NCI-H187 treated with DMSO at 0.1 percent for 48 hours (cell line): ENCODE results near the gene EPSTI1.
"Not testable (repeated sequence)": the region's sequence is repeated elsewhere in the genome, so short reads cannot be mapped to it uniquely, and the experiment has no call there.

Experiments
- DNase-seq: peaks from one replicate; lab custom pipeline; 2025; lab: John Stamatoyannopoulos, UW

Gene EPSTI1

GRCh38 chr13:42991898-42992763, at the start of gene EPSTI1:
TSS of gene EPSTI1 (minus strand) at chr13:42992241. CDS start at chr13:42992165, 76 bp downstream.
- no peak for DNase-seq

- DNase-seq, result no peak
Observed at GRCh38 chr13:43041369-43041921, 49.4 kb upstream of the EPSTI1 start.

GRCh38 chr13:43040581-43041368, 48.7 kb upstream of the EPSTI1 start:
- DNase-seq, result not testable (repeated sequence)

GRCh38 chr13:43039966-43040365, 47.9 kb upstream of the EPSTI1 start:
- no peak for DNase-seq

- no peak for DNase-seq
Observed at GRCh38 chr13:43036351-43037250, 44.6 kb upstream of the EPSTI1 start.

- no peak for DNase-seq
Observed at GRCh38 chr13:43033038-43033437, 41.0 kb upstream of the EPSTI1 start.

GRCh38 chr13:43031881-43032280, 39.8 kb upstream of the EPSTI1 start:
- DNase-seq, result no peak

GRCh38 chr13:43030548-43030947, 38.5 kb upstream of the EPSTI1 start:
- no peak for DNase-seq

GRCh38 chr13:43026262-43026661, 34.2 kb upstream of the EPSTI1 start:
- no peak for DNase-seq

GRCh38 chr13:43023289-43023963, 31.4 kb upstream of the EPSTI1 start, which contains the start of gene DNAJC15:
TSS of gene DNAJC15 (plus strand) at chr13:43023586. CDS start at chr13:43023627, 41 bp downstream.
- peak; percentile 19 for DNase-seq

- no peak for DNase-seq
Observed at GRCh38 chr13:43022934-43023288, 30.9 kb upstream of the EPSTI1 start.

GRCh38 chr13:43021926-43022670, 30.1 kb upstream of the EPSTI1 start:
- DNase-seq, result no peak

- DNase-seq, result no peak
Observed at GRCh38 chr13:43020794-43021193, 28.8 kb upstream of the EPSTI1 start.

GRCh38 chr13:43019811-43020210, 27.8 kb upstream of the EPSTI1 start:
- no peak for DNase-seq

GRCh38 chr13:43016226-43016625, 24.2 kb upstream of the EPSTI1 start:
- DNase-seq, result no peak

GRCh38 chr13:43014162-43014561, 22.1 kb upstream of the EPSTI1 start:
- DNase-seq, result no peak

GRCh38 chr13:43009506-43009905, 17.5 kb upstream of the EPSTI1 start:
- no peak for DNase-seq

- DNase-seq, result no peak
Observed at GRCh38 chr13:43008596-43008995, 16.6 kb upstream of the EPSTI1 start.

GRCh38 chr13:43006893-43007631, 15.0 kb upstream of the EPSTI1 start:
- no peak for DNase-seq
